Stomach (tissue), 8 donors: ENCODE measurements around the gene KPNA1. TPM values are rescaled to one million over a fixed set of nuclear protein-coding genes. Genes with fewer than 3 reads are reported as not detected.

Source experiments
- polyA plus RNA-seq, 3 donors: library from polyadenylated mRNA; stranded (reverse); fragments of 200-250 nt; gene quantifications; one replicate each; pipeline ENCODE4 v1.2.3, GENCODE V29; 2013
- small RNA-seq, 4 donors: library from RNA; depleted of rRNA; stranded (forward); fragments of <200 nt; gene quantifications; one replicate each; pipeline ENCODE3, GENCODE V24; 2016
- total RNA-seq, 5 donors: library from RNA; depleted of rRNA; stranded (reverse); fragments of >200 nt; gene quantifications; one replicate each; pipeline versions ENCODE4 v1.1.0 to v1.2.3, GENCODE V29; 2014 to 2016
- donor health status: healthy with polysubstance abuse.
- donor health status: Bipolar disorder and iron deficiency.
- donor health status: healthy.

Gene KPNA1
- total and polyA plus RNA-seq, 8 donors: 6.7 to 88.4 (median 32.0) TPM

Small RNAs within 50 kb of the gene (small RNA-seq; reads per million reads assigned to genes)
- 0 reads per million in 4 donors for gene AC083798.1
- gene AC096861.1: 0 reads per million in 4 donors

Other genes with a start within 250 kb of the KPNA1 start
- 1 to 10 TPM in 1 of 5 donors, not detected in 4; 4.6 TPM for gene CSTA, start 189.7 kb downstream of the KPNA1 start, total RNA-seq
- 1,000 to 10,000 TPM in 1 of 3 donors, 10 to 100 TPM in 1, 1 to 10 TPM in 1; 8.8 to 1,479 (median 86.0) TPM for gene CSTA, start 189.7 kb downstream of the KPNA1 start, polyA plus RNA-seq
- gene MIX23, start 131.7 kb downstream of the KPNA1 start, total RNA-seq: 10 to 100 TPM in 3 of 5 donors, 1 to 10 TPM in 2; 3.5 to 44.3 (median 30.4) TPM
- 10 to 100 TPM; 30.5 to 35.6 (median 35.5) TPM for gene MIX23, start 131.7 kb downstream of the KPNA1 start, polyA plus RNA-seq
- gene FAM162A, start 130.8 kb downstream of the KPNA1 start, total RNA-seq: 100 to 1,000 TPM in 1 of 5 donors, 10 to 100 TPM in 4; 21.0 to 137 (median 25.8) TPM
- gene FAM162A, start 130.8 kb downstream of the KPNA1 start, polyA plus RNA-seq: 100 to 1,000 TPM in 1 of 3 donors, 10 to 100 TPM in 2; 69.0 to 102 (median 69.5) TPM
- gene WDR5B, start 98.9 kb downstream of the KPNA1 start, total RNA-seq: 1 to 10 TPM in 2 of 5 donors, under 1 TPM in 2, not detected in 1; under 0.01 to 4.6 (median 1.0) TPM
- gene WDR5B, start 98.9 kb downstream of the KPNA1 start, polyA plus RNA-seq: 1 to 10 TPM; 1.7 to 4.0 (median 1.9) TPM
- 10 to 100 TPM in 4 of 5 donors, 1 to 10 TPM in 1; 1.4 to 42.6 (median 23.9) TPM for gene PARP9, start 49.4 kb upstream of the KPNA1 start, total RNA-seq
- 10 to 100 TPM; 19.5 to 26.5 (median 21.4) TPM for gene PARP9, start 49.4 kb upstream of the KPNA1 start, polyA plus RNA-seq
- 10 to 100 TPM in 4 of 5 donors, 1 to 10 TPM in 1; 5.8 to 29.0 (median 26.1) TPM for gene DTX3L, start 49.4 kb upstream of the KPNA1 start, total RNA-seq
- gene DTX3L, start 49.4 kb upstream of the KPNA1 start, polyA plus RNA-seq: 10 to 100 TPM in 2 of 3 donors, 1 to 10 TPM in 1; 9.2 to 11.2 (median 10.5) TPM
- 1 to 10 TPM in 4 of 5 donors, not detected in 1; 1.2 to 4.5 (median 1.9) TPM for gene PARP15, start 62.7 kb upstream of the KPNA1 start, total RNA-seq
- gene PARP15, start 62.7 kb upstream of the KPNA1 start, polyA plus RNA-seq: 1 to 10 TPM in 2 of 3 donors, under 1 TPM in 1; 0.25 to 1.3 (median 1.2) TPM
- 10 to 100 TPM; 16.8 to 49.7 (median 34.4) TPM for gene PARP14, start 165.9 kb upstream of the KPNA1 start, total RNA-seq
- gene PARP14, start 165.9 kb upstream of the KPNA1 start, polyA plus RNA-seq: 10 to 100 TPM in 1 of 3 donors, 1 to 10 TPM in 2; 5.0 to 11.0 (median 5.9) TPM